Pancreas (tissue), 10 donors: ENCODE measurements around the gene IL4I1. TPM values are rescaled to one million over a fixed set of nuclear protein-coding genes. Genes with fewer than 3 reads are reported as not detected.

ENCODE experiments used
- ATAC-seq, 4 donors: fragments of 200-7000 bp; cut with Tn5 transposase; one replicate each; pipeline versions ENCODE4 v1.8.0 to v1.9.1; 2020; ENCODE audit warnings: mild to moderate bottlenecking in 4 of 4, moderate library complexity in 4 of 4
- DNase-seq, 6 donors: peaks; one replicate each; pipeline ENCODE4 v3.0.0-alpha.2; 2020
- FAIRE-seq: peaks from 2 replicates; lab custom pipeline; 2012; peaks lifted over from hg19 to GRCh38; lab: Jason Lieb, UNC
- H3K27ac ChIP-seq, 4 donors: fragments of 200-600 bp; sonication (generic); 1 replicate in 3 of 4; 2 replicates in 1 of 4; pipeline versions ENCODE4 v1.5.0 to v1.8.0; 2020
- H3K27me3 ChIP-seq, 4 donors: fragments of 200-600 bp; one replicate each; pipeline ENCODE4 v1.8.0; 2021
- H3K36me3 ChIP-seq, 3 donors: fragments of 200-600 bp; sonication (generic) in 1 of 3; one replicate each; pipeline versions ENCODE4 v1.5.0 to v1.8.0; 2020 to 2021
- H3K4me1 ChIP-seq, 3 donors: fragments of 200-600 bp; one replicate each; pipeline ENCODE4 v1.8.0; 2021
- H3K4me3 ChIP-seq, 4 donors: fragments of 200-600 bp; sonication (generic) in 2 of 4; one replicate each; pipeline versions ENCODE4 v1.5.0 to v1.8.0; 2020 to 2021
- H3K9me3 ChIP-seq, 4 donors: fragments of 200-600 bp; one replicate each; pipeline ENCODE4 v1.8.0; 2021
- CTCF ChIP-seq, 4 donors: fragments of 200-600 bp; sonication (generic) in 3 of 4; IDR thresholded peaks; one replicate each; pipeline versions ENCODE4 v1.5.0 to v1.8.0; 2021; ENCODE audit warnings: antibody characterized with exemption in 4 of 4
- WGBS, 2 donors: extraction: QIAGEN DNeasy Blood & Tissue Kit; methylation state at CpG; one replicate each; pipeline ENCODE4 v1.1.7; 2013; 5-methylcytosine and 5-hydroxymethylcytosine counted together
- intact Hi-C, 3 donors: fragments of 100-400 bp; cut with DNase I; formaldehyde crosslinking; loops; one replicate each; pipeline versions ENCODE4 v1.11.1 to v1.14.2; 2022
- polyA plus RNA-seq, 2 donors: library from polyadenylated mRNA; stranded (reverse); fragments of 200-250 nt; gene quantifications; one replicate each; pipeline ENCODE4 v1.2.3, GENCODE V29; 2013
- total RNA-seq, 6 donors: library from RNA; stranded (reverse); fragmentation: NEBNext Ultra II Directional in 4 of 6; extraction: Animal tissue kit (Norgen Biotek cat#: 25700) in 4 of 6; gene quantifications; one replicate each; pipeline versions ENCODE4 v1.2.1 to v1.2.4, GENCODE V29; 2021 to 2023
- donor health status: healthy with polysubstance abuse.
- donor health status: DM: no; HTN: no; CAD: no; lungs with moderate emphysema.
- donor health status: DM: no; HTN: no; CAD: no.
- donor health status: control.
- donor health status: control.
- donor health status: Bipolar disorder and iron deficiency.
- donor health status: DM: yes; HTN: yes; CAD: no.
- donor health status: DM: no; HTN: no; CAD: no.
- donor health status: DM: no; HTN: no; CAD: no.
- donor health status: DM: yes; HTN: yes; CAD: no.

IL4I1 gene
- total and polyA plus RNA-seq, 8 donors: 0.23 to 4.0 (median 0.63) TPM

GRCh38 chr19:49869009-49869483, 27.6 kb downstream of the IL4I1 start:
- H3K27me3 ChIP-seq: no peaks in the 10 kb centered on the region
- intact Hi-C loops: no loop called here
- FAIRE-seq (no peak), DNase-seq (peak in 2 of 6 donors; percentile 89 to 94), ATAC-seq (peak; percentile 2 to 8 (median 8))
- peak overlapping the region; percentile 31 to 94 (median 64) for H3K27ac ChIP-seq
- H3K36me3 ChIP-seq: peaks cover 0 to 1% (median 0%) of the 10 kb centered on the region in 3 donors
- no peak for TF ChIP-seq CTCF (IDR thresholded peaks at IDR 0.05)
- WGBS, 2 donors: 1 to 2% methylated on average over 15 of the region's 15 CpGs
- peaks cover 16 to 35% (median 25%) of the 10 kb centered on the region in 3 donors for H3K4me1 ChIP-seq
- peak overlapping the region in 2 of 4 donors; percentile 14 to 40 for H3K4me3 ChIP-seq
- H3K9me3 ChIP-seq: no peaks in the 10 kb centered on the region

- FAIRE-seq (no peak), ATAC-seq (peak; percentile 58 to 73 (median 66)), DNase-seq (peak; percentile 81 to 93 (median 90))
- H3K4me3 ChIP-seq: peak within 1 kb of the TSS; percentile 58 to 70 (median 68)
- peaks cover 16 to 35% (median 25%) of the 10 kb centered on the region in 3 donors for H3K4me1 ChIP-seq
- intact Hi-C loops: no loop called here
- no peaks in the 10 kb centered on the region for H3K9me3 ChIP-seq
- 0 to 1% methylated on average over 61 to 65 of the region's 65 CpGs for WGBS, 2 donors
- peak within 1 kb of the TSS; percentile 61 to 94 (median 82) for H3K27ac ChIP-seq
- no peaks in the 10 kb centered on the region for H3K27me3 ChIP-seq
- H3K36me3 ChIP-seq: peaks cover 0 to 4% (median 0%) of the 10 kb centered on the region in 3 donors
- TF ChIP-seq CTCF (IDR thresholded peaks at IDR 0.05): no peak
Measured at GRCh38 chr19:49866933-49867782, 29.5 kb downstream of the IL4I1 start, which contains the start of gene PNKP. Gene PNKP, minus strand, starts transcription at chr19:49867576. Its CDS starts 372 bp downstream, at chr19:49867204.

GRCh38 chr19:49864890-49865289, 31.8 kb downstream of the IL4I1 start:
- Histone ChIP-seq H3K27me3 (no peaks in the 10 kb centered on the region), H3K9me3 (no peaks in the 10 kb centered on the region), H3K36me3 (peaks cover 0 to 11% (median 0%) of the 10 kb centered on the region in 3 donors), H3K4me3 (no peak overlapping the region), H3K4me1 (peaks cover 9 to 28% (median 19%) of the 10 kb centered on the region in 3 donors), H3K27ac (no peak overlapping the region)
- no peak for TF ChIP-seq CTCF (IDR thresholded peaks at IDR 0.05)
- no peak for DNase-seq
- 86 to 89% methylated on average over 13 of the region's 13 CpGs for WGBS, 2 donors
- no peak for FAIRE-seq
- intact Hi-C loops: no loop called here
- no peak for ATAC-seq

GRCh38 chr19:49863935-49864320, 32.8 kb downstream of the IL4I1 start:
- H3K27ac ChIP-seq: no peak overlapping the region
- DNase-seq (peak in 2 of 6 donors; percentile 25 to 52), FAIRE-seq (no peak), ATAC-seq (no peak)
- intact Hi-C loops: no loop called here
- WGBS, 2 donors: 81 to 83% methylated on average over 17 of the region's 17 CpGs
- H3K27me3 ChIP-seq: no peaks in the 10 kb centered on the region
- TF ChIP-seq CTCF (IDR thresholded peaks at IDR 0.05): no peak
- H3K4me3 ChIP-seq: no peak overlapping the region
- H3K4me1 ChIP-seq: peaks cover 9 to 26% (median 19%) of the 10 kb centered on the region in 3 donors
- H3K36me3 ChIP-seq: peaks cover 0 to 16% (median 0%) of the 10 kb centered on the region in 3 donors
- no peaks in the 10 kb centered on the region for H3K9me3 ChIP-seq
